Kidney (tissue), 14 donors: ENCODE measurements around the gene HIBADH. TPM values are rescaled to one million over a fixed set of nuclear protein-coding genes. Genes with fewer than 3 reads are reported as not detected.

Experiments
- DNase-seq, 5 donors: peaks; one replicate each; pipeline ENCODE4 v3.0.0-alpha.2; 2013 to 2020
- FAIRE-seq: peaks from 2 replicates; lab custom pipeline; 2012; peaks lifted over from hg19 to GRCh38; lab: Jason Lieb, UNC
- H3K27ac ChIP-seq, 2 donors: one replicate each; pipeline ENCODE4 v1.7.0; 2013; ENCODE audit warnings: low read depth in 2 of 2, low read length in 2 of 2, inconsistent platforms in 1 of 2
- H3K27me3 ChIP-seq: one replicate; pipeline ENCODE4 v1.7.1; 2013; ENCODE audit warnings: low read length, inconsistent platforms; ENCODE audit not compliant: control insufficient read depth, insufficient read depth
- H3K36me3 ChIP-seq, 3 donors: one replicate each; pipeline versions ENCODE4 v1.7.0 to v1.7.1; 2013; ENCODE audit warnings: low read length in 3 of 3, control low read depth in 1 of 3, inconsistent platforms in 1 of 3; ENCODE audit not compliant: insufficient read depth in 3 of 3, control insufficient read depth in 2 of 3
- H3K4me1 ChIP-seq, 3 donors: one replicate each; pipeline versions ENCODE4 v1.7.0 to v1.7.1; 2013; ENCODE audit warnings: low read length in 3 of 3, inconsistent platforms in 1 of 3, low read depth in 1 of 3; ENCODE audit not compliant: control insufficient read depth in 2 of 3, insufficient read depth in 2 of 3
- H3K4me3 ChIP-seq, 3 donors: one replicate each; pipeline versions ENCODE4 v1.7.0 to v1.8.1; 2013; ENCODE audit warnings: low read length in 3 of 3, control low read depth in 1 of 3, inconsistent platforms in 1 of 3
- H3K9ac ChIP-seq, 3 donors: one replicate each; pipeline versions ENCODE4 v1.7.0 to v1.7.1; 2013; ENCODE audit warnings: low read length in 3 of 3, control low read depth in 1 of 3, inconsistent platforms in 1 of 3
- H3K9me3 ChIP-seq, 3 donors: one replicate each; pipeline versions ENCODE4 v1.7.0 to v1.7.1; 2013; ENCODE audit warnings: low read length in 3 of 3, control low read depth in 1 of 3, inconsistent platforms in 1 of 3; ENCODE audit not compliant: control insufficient read depth in 2 of 3, insufficient read depth in 1 of 3
- CTCF ChIP-seq: IDR thresholded peaks from 3 replicates; pipeline ENCODE4 v1.5.1; 2012; ENCODE audit warnings: mild to moderate bottlenecking, moderate library complexity, borderline replicate concordance; ENCODE audit not compliant: insufficient read depth; ENCODE audit errors: extremely low read depth
- intact Hi-C: fragments of 100-400 bp; cut with DNase I; formaldehyde crosslinking; loops from one replicate; pipeline ENCODE4 v1.11.1; 2022
- polyA plus RNA-seq: library from polyadenylated mRNA; stranded (reverse); fragments of 350-450 nt; fragmentation: Illumina TruSeq; extraction: RNeasy Lipid Tissue Mini Kit (QIAGEN cat#74804); gene quantifications from one replicate; pipeline ENCODE4 v1.2.3, GENCODE V29; 2014; ENCODE audit warnings: low read depth, low replicate concordance; ENCODE audit not compliant: insufficient read depth
- total RNA-seq: library from RNA; stranded (reverse); fragmentation: NEBNext Ultra II Directional; extraction: Animal tissue kit (Norgen Biotek cat#: 25700); gene quantifications from one replicate; pipeline ENCODE4 v1.2.1, GENCODE V29; 2021
- donor health status: control.
- donor health status: control.
- donor health status: control.
- donor health status: control.
- donor health status: control.
- donor health status: DM: yes; HTN: yes; CAD: no.
- donor health status: Normal renal cell carcinoma (clear cell type).

HIBADH gene
- total and polyA plus RNA-seq, 2 donors from 2014 or later: 42.6 to 160 TPM

GRCh38 chr7:27519793-27520469 is 142.8 kb downstream of the HIBADH start:
- Histone ChIP-seq H3K36me3 (peaks cover 0 to 5% (median 2%) of the 10 kb centered on the region in 3 donors), H3K9me3 (no peaks in the 10 kb centered on the region), H3K27me3 (no peaks in the 10 kb centered on the region), H3K27ac (no peak overlapping the region), H3K4me1 (no peaks in the 10 kb centered on the region), H3K9ac (no peak overlapping the region), H3K4me3 (no peak overlapping the region)
- intact Hi-C loops: no loop called here
- TF ChIP-seq CTCF: no peak
- FAIRE-seq (no peak), DNase-seq (no peak)

- FAIRE-seq: no peak
- H3K4me3 ChIP-seq: no peak overlapping the region
- no peaks in the 10 kb centered on the region for H3K9me3 ChIP-seq
- no peak overlapping the region for H3K9ac ChIP-seq
- no peak for TF ChIP-seq CTCF
- intact Hi-C loops: no loop called here
- no peaks in the 10 kb centered on the region for H3K27me3 ChIP-seq
- DNase-seq: peak in 1 of 5 donors; percentile 41
- H3K27ac ChIP-seq: no peak overlapping the region
- peaks cover 0 to 5% (median 0%) of the 10 kb centered on the region in 3 donors for H3K36me3 ChIP-seq
- H3K4me1 ChIP-seq: no peaks in the 10 kb centered on the region
Observed at GRCh38 chr7:27518561-27519350, 143.9 kb downstream of the HIBADH start.

- DNase-seq (no peak), FAIRE-seq (no peak)
- Histone ChIP-seq H3K4me3 (no peak overlapping the region), H3K27ac (no peak overlapping the region), H3K4me1 (no peaks in the 10 kb centered on the region), H3K36me3 (peaks cover 0 to 5% (median 0%) of the 10 kb centered on the region in 3 donors), H3K9ac (no peak overlapping the region), H3K27me3 (no peaks in the 10 kb centered on the region), H3K9me3 (no peaks in the 10 kb centered on the region)
- TF ChIP-seq CTCF: no peak
- intact Hi-C loops: no loop called here
Observed at GRCh38 chr7:27516421-27516820, 146.3 kb downstream of the HIBADH start.
